GM19438 (cell line): Measurements from ENCODE around the gene DNM3.
"Not testable (repeated sequence)": the region's sequence is repeated elsewhere in the genome, so short reads cannot be mapped to it uniquely, and the experiment has no call there.

ENCODE experiments used
- ATAC-seq: cut with Tn5 transposase; IDR thresholded peaks from one replicate; pipeline ENCODE4 v1.9.1; 2021; ENCODE audit warnings: low read depth; ENCODE audit not compliant: unreplicated experiment

DNM3 gene

GRCh38 chr1:172342584-172343239 is 501.4 kb downstream of the DNM3 start:
- peak; percentile 35 for ATAC-seq

GRCh38 chr1:172343240-172344160 is 502.2 kb downstream of the DNM3 start:
- ATAC-seq = peak; percentile 40

- ATAC-seq = no peak
Measured at GRCh38 chr1:172344444-172344843, 503.1 kb downstream of the DNM3 start.

- ATAC-seq = no peak
Measured at GRCh38 chr1:172345077-172345476, 503.8 kb downstream of the DNM3 start.

GRCh38 chr1:172347416-172347815 is 506.1 kb downstream of the DNM3 start:
- ATAC-seq = no peak

GRCh38 chr1:172350856-172351255 is 509.6 kb downstream of the DNM3 start:
- no peak for ATAC-seq

- no peak for ATAC-seq
Measured at GRCh38 chr1:172351346-172351745, 510.0 kb downstream of the DNM3 start.

GRCh38 chr1:172351754-172352161 is 510.5 kb downstream of the DNM3 start:
- no peak for ATAC-seq

- ATAC-seq = no peak
Measured at GRCh38 chr1:172352435-172352834, 511.1 kb downstream of the DNM3 start.

- no peak for ATAC-seq
Measured at GRCh38 chr1:172354291-172355274, 513.3 kb downstream of the DNM3 start.

- no peak for ATAC-seq
Measured at GRCh38 chr1:172356620-172357019, 515.3 kb downstream of the DNM3 start.

- ATAC-seq = no peak
Measured at GRCh38 chr1:172357753-172358385, 516.6 kb downstream of the DNM3 start.

GRCh38 chr1:172359491-172359999 is 518.2 kb downstream of the DNM3 start:
- ATAC-seq = no peak

- no peak for ATAC-seq
Measured at GRCh38 chr1:172360511-172360910, 519.2 kb downstream of the DNM3 start.

- no peak for ATAC-seq
Measured at GRCh38 chr1:172360985-172361384, 519.7 kb downstream of the DNM3 start.

- no peak for ATAC-seq
Measured at GRCh38 chr1:172363852-172364251, 522.6 kb downstream of the DNM3 start.

GRCh38 chr1:172371646-172372045 is 530.3 kb downstream of the DNM3 start:
- ATAC-seq = not testable (repeated sequence)

- no peak for ATAC-seq
Measured at GRCh38 chr1:172373864-172374263, 532.6 kb downstream of the DNM3 start.

GRCh38 chr1:172375211-172375631 is 533.9 kb downstream of the DNM3 start:
- ATAC-seq = no peak

- ATAC-seq = no peak
Measured at GRCh38 chr1:172376431-172376830, 535.1 kb downstream of the DNM3 start.
